Activated CD8-positive, alpha-beta memory T cell treated with anti-CD3 and anti-CD28 coated beads, Interleukin-2, amount 50 U/mL, for 24 hours (primary cell): ENCODE measurements around the gene NGEF.

Experiments
- DNase-seq: peaks from one replicate; pipeline ENCODE4 v3.0.0-alpha.2; 2020; ENCODE audit errors: extremely low read depth

Gene NGEF

GRCh38 chr2:232997749-232998665, 15.0 kb downstream of the NGEF start:
- DNase-seq: no peak

GRCh38 chr2:232994446-232994845, 18.6 kb downstream of the NGEF start:
- DNase-seq: no peak

- DNase-seq: no peak
Measured at GRCh38 chr2:232993231-232993821, 19.7 kb downstream of the NGEF start.

GRCh38 chr2:232986155-232986554, 26.9 kb downstream of the NGEF start:
- no peak for DNase-seq

GRCh38 chr2:232984451-232985207, 28.4 kb downstream of the NGEF start:
- no peak for DNase-seq

- DNase-seq: no peak
Measured at GRCh38 chr2:232983669-232984140, 29.4 kb downstream of the NGEF start.

- no peak for DNase-seq
Measured at GRCh38 chr2:232982926-232983668, 30.0 kb downstream of the NGEF start.

- no peak for DNase-seq
Measured at GRCh38 chr2:232981767-232982360, 31.2 kb downstream of the NGEF start.

- DNase-seq: no peak
Measured at GRCh38 chr2:232981356-232981755, 31.7 kb downstream of the NGEF start.

- DNase-seq: no peak
Measured at GRCh38 chr2:232980683-232981082, 32.4 kb downstream of the NGEF start.

GRCh38 chr2:232979871-232980461, 33.1 kb downstream of the NGEF start:
- DNase-seq: no peak

- DNase-seq: no peak
Measured at GRCh38 chr2:232977438-232977971, 35.6 kb downstream of the NGEF start.

- DNase-seq: no peak
Measured at GRCh38 chr2:232976666-232977437, 36.2 kb downstream of the NGEF start.

- no peak for DNase-seq
Measured at GRCh38 chr2:232976176-232976575, 36.9 kb downstream of the NGEF start.

- no peak for DNase-seq
Measured at GRCh38 chr2:232974396-232974795, 38.7 kb downstream of the NGEF start.

GRCh38 chr2:232973796-232974195, 39.3 kb downstream of the NGEF start:
- no peak for DNase-seq

- DNase-seq: no peak
Measured at GRCh38 chr2:232973011-232973735, 39.9 kb downstream of the NGEF start.

GRCh38 chr2:232971744-232972143, 41.3 kb downstream of the NGEF start:
- no peak for DNase-seq

GRCh38 chr2:232970051-232970450, 43.0 kb downstream of the NGEF start:
- no peak for DNase-seq
